Calu3 (cell line): ENCODE data around the gene TTLL5. TPM values are rescaled to one million over a fixed set of nuclear protein-coding genes. Genes with fewer than 3 reads are reported as not detected.

Source experiments
- BruUV-seq: library from RNA; stranded (reverse); fragments of 400-500 nt; replicated peaks from 2 replicates; lab custom pipeline; 2021; lab: Mats Ljungman, UMichigan
- CTCF ChIA-PET: fragments of 300-600 bp; sonication (Branson Sonifier 250); formaldehyde crosslinking; loops from one replicate; lab custom pipeline; 2022; ENCODE audit warnings: antibody characterized with exemption; lab: Charles Lee
- DNase-seq: peaks from one replicate; pipeline ENCODE4 v3.0.0; 2022
- H3K27ac Mint-ChIP-seq: one replicate; pipeline ENCODE4 v1.8.0; 2022; ENCODE audit warnings: mixed read lengths; ENCODE audit not compliant: unreplicated experiment
- H3K27me3 Mint-ChIP-seq: one replicate; pipeline ENCODE4 v1.8.0; 2022; ENCODE audit warnings: mixed read lengths; ENCODE audit not compliant: unreplicated experiment
- H3K36me3 Mint-ChIP-seq: one replicate; pipeline ENCODE4 v1.8.0; 2022; ENCODE audit warnings: mild to moderate bottlenecking, moderate library complexity, mixed read lengths; ENCODE audit not compliant: insufficient read depth, unreplicated experiment
- H3K4me1 Mint-ChIP-seq: one replicate; pipeline ENCODE4 v1.8.0; 2022; ENCODE audit warnings: mild to moderate bottlenecking, low read depth, mixed read lengths; ENCODE audit not compliant: unreplicated experiment
- H3K4me3 Mint-ChIP-seq: one replicate; pipeline ENCODE4 v1.8.0; 2022; ENCODE audit warnings: mild to moderate bottlenecking, low read depth, moderate library complexity, mixed read lengths; ENCODE audit not compliant: unreplicated experiment
- H3K9me3 Mint-ChIP-seq: one replicate; pipeline ENCODE4 v1.8.0; 2022; ENCODE audit warnings: low read depth, mixed read lengths; ENCODE audit not compliant: unreplicated experiment
- intact Hi-C: fragments of 100-400 bp; cut with micrococcal nuclease; formaldehyde crosslinking; loops from one replicate; pipeline ENCODE4 v1.10.0; 2022; ENCODE audit not compliant: unreplicated experiment
- total RNA-seq: library from RNA; stranded (reverse); gene quantifications from 2 replicates; pipeline ENCODE4 v1.2.3, GENCODE V29; 2022
- TF ChIP-seq, protein P1 (sequence below): fragments of 200-600 bp; IDR thresholded peaks from one replicate; pipeline ENCODE4 v1.8.0; 2022; ENCODE audit warnings: antibody characterized with exemption; ENCODE audit not compliant: unreplicated experiment

Gene TTLL5
- total RNA-seq, 1 experiment from 2014 or later, result 47.5 TPM

DNA sequence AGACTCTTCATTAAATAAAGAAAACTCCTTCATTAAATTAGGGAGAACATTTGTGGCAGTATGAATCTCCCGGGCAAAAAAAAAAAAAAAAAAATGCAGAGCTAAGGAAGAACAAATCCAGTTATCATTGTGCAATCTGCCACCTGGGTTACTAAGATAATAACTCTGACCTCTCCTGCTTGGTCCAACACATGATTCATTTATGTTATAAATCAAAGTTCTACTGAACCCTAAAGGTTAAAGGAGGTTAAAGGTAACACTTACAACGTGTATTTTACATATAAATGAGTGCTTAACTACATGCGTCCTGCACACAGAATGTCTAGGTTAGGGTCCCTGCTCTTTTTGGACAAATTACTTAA, 316.5 kb downstream of the TTLL5 start:
- Mint-ChIP-seq H3K36me3 (peaks cover 26% of the 10 kb centered on the region), H3K27me3 (no peaks in the 10 kb centered on the region), H3K9me3 (no peaks in the 10 kb centered on the region), H3K4me3 (no peak overlapping the region), H3K4me1 (peaks cover 16% of the 10 kb centered on the region), H3K27ac (no peak overlapping the region)
- DNase-seq, result no peak
- TF ChIP-seq, protein P1, sequence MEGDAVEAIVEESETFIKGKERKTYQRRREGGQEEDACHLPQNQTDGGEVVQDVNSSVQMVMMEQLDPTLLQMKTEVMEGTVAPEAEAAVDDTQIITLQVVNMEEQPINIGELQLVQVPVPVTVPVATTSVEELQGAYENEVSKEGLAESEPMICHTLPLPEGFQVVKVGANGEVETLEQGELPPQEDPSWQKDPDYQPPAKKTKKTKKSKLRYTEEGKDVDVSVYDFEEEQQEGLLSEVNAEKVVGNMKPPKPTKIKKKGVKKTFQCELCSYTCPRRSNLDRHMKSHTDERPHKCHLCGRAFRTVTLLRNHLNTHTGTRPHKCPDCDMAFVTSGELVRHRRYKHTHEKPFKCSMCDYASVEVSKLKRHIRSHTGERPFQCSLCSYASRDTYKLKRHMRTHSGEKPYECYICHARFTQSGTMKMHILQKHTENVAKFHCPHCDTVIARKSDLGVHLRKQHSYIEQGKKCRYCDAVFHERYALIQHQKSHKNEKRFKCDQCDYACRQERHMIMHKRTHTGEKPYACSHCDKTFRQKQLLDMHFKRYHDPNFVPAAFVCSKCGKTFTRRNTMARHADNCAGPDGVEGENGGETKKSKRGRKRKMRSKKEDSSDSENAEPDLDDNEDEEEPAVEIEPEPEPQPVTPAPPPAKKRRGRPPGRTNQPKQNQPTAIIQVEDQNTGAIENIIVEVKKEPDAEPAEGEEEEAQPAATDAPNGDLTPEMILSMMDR, result no peak
- no TSS peak for BruUV-seq
- CTCF ChIA-PET, result interaction anchor here (0.6 to 0.8 kb wide), 3 partner anchors 35 to 670 kb away, joined by 5 to 6 read pairs (median 6); no protein-coding TSS in a partner anchor
- intact Hi-C loops, result no loop called here

DNA sequence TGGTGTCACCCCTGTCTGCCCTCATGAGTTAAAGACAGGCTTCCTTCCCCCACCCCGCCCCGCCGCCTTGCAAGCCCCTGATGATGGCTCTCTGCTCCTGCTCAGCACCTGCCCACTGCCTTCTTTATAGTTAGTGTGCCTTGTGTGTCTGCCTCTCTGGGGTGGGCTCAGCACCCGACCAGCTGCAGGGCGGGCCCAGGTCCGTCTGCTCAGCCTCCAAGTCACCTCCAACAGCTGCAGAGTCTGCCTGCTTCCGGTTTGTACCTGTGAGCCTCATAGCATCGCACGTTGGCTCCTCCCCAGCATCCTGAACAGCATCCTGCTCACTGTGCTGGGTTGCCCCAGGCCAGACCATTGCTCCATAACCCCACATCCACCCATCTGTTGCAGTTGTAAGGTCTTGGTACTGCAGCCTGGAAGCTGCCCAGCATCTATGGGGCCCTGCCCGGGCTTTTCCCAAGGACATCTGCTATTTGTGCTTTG, 317.2 kb downstream of the TTLL5 start:
- peaks cover 2% of the 10 kb centered on the region for H3K27me3 Mint-ChIP-seq
- no TSS peak for BruUV-seq

DNA sequence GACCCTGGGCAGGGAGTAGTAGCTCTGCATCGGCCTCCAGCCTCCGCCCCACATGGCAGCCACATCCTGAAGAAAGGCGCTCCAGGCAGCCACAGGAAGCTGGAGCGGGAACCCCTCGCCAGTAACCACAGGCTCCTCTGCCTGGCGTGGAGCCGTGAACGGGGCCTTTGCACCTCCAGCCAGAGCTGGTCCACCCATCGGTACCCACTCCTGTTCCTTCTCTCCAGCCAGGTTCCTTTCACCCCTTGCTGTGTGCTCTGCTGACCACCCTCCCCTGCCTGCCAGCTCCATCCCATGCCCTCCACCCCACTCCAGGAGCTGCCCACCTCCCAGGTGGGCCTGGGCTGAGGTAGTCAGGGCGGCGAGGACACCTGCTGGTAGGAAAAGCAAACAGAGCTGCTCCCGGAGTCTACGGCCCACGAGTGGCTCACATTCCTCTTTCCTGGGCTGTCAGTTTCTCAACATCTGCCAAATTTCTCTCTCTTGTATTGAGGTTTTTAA, 318.1 kb downstream of the TTLL5 start:
- Mint-ChIP-seq H3K9me3 (no peaks in the 10 kb centered on the region), H3K27ac (no peak overlapping the region), H3K4me3 (no peak overlapping the region), H3K4me1 (peaks cover 16% of the 10 kb centered on the region), H3K36me3 (peaks cover 27% of the 10 kb centered on the region), H3K27me3 (peaks cover 10% of the 10 kb centered on the region)
- DNase-seq, result peak; percentile 12
- BruUV-seq, result no TSS peak
- intact Hi-C loops, result no loop called here
- CTCF ChIA-PET, result interaction anchor here (0.6 to 1.9 kb wide), 8 partner anchors 72 to 402 kb away, joined by 3 to 12 read pairs (median 4); no protein-coding TSS in a partner anchor
- TF ChIP-seq, protein P1, result peak; percentile 52

More for the DNA sequence above, 317.2 kb downstream of the TTLL5 start:
- intact Hi-C loops, result no loop called here
- H3K27ac Mint-ChIP-seq, result no peak overlapping the region
- DNase-seq, result no peak
- peaks cover 16% of the 10 kb centered on the region for H3K4me1 Mint-ChIP-seq
- H3K36me3 Mint-ChIP-seq, result peaks cover 27% of the 10 kb centered on the region
- CTCF ChIA-PET, result interaction anchor here (0.6 to 1.4 kb wide), 3 partner anchors 73 to 401 kb away, joined by 3 to 6 read pairs (median 4); no protein-coding TSS in a partner anchor
- H3K9me3 Mint-ChIP-seq, result no peaks in the 10 kb centered on the region
- H3K4me3 Mint-ChIP-seq, result no peak overlapping the region
- TF ChIP-seq, protein P1, result no peak

DNA sequence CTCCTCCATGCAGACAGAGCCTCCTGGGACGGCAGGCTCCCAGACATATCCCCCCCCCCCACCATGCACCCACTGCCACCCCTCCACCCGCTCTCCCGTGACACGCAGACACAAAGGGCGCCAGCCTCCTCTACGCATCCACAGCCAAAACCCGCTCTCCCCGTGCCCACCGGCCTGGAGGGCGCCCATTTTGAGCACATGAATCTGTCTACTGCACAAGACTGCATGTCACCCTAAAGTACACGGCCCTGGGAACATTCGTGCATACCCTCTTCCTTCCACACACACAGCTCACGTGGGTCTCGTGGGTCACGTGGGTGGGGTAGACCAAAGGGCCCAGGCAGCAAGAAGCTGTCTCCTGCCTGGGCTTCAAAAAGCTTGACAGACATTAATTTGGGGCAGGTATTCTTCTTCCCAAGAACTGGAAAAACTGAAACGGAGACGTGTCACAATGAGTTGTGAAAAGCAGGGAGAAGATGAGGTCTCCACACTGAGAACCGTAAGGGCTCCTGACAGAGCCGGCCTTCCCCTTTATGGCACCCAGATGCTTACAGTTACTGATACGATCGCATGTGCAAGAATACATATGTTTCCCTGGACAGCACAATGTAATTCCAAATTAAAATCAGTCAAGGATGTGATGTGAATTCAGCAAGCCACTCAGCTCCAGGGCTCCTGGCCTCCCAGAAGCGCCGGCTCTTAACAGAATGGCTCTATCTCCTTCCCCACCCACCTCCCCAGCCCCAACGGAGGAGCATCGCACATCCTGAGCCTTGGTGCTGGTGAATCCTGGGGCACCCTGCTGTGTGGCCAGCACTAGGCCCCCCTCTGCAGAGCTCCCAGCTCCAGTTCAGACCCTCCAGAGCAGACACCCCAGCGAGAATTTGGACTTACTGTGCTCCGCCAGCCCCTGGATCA, 318.9 kb downstream of the TTLL5 start:
- intact Hi-C loops, result loop anchor here (2.0 kb wide), 1 partner anchor 401 kb away; the partner anchor contains the start of gene FLVCR2
- peaks cover 13% of the 10 kb centered on the region for H3K27me3 Mint-ChIP-seq
- TF ChIP-seq, protein P1, result no peak
- no peak overlapping the region for H3K4me3 Mint-ChIP-seq
- DNase-seq, result no peak
- no peak overlapping the region for H3K27ac Mint-ChIP-seq
- no TSS peak for BruUV-seq
- peaks cover 27% of the 10 kb centered on the region for H3K36me3 Mint-ChIP-seq
- no peaks in the 10 kb centered on the region for H3K9me3 Mint-ChIP-seq
- CTCF ChIA-PET, result interaction anchor here (0.8 to 1.9 kb wide), 6 partner anchors 73 to 403 kb away, joined by 3 to 12 read pairs (median 4); no protein-coding TSS in a partner anchor
- peaks cover 16% of the 10 kb centered on the region for H3K4me1 Mint-ChIP-seq
